Measurements from ENCODE around the gene LRP8.

DNA sequence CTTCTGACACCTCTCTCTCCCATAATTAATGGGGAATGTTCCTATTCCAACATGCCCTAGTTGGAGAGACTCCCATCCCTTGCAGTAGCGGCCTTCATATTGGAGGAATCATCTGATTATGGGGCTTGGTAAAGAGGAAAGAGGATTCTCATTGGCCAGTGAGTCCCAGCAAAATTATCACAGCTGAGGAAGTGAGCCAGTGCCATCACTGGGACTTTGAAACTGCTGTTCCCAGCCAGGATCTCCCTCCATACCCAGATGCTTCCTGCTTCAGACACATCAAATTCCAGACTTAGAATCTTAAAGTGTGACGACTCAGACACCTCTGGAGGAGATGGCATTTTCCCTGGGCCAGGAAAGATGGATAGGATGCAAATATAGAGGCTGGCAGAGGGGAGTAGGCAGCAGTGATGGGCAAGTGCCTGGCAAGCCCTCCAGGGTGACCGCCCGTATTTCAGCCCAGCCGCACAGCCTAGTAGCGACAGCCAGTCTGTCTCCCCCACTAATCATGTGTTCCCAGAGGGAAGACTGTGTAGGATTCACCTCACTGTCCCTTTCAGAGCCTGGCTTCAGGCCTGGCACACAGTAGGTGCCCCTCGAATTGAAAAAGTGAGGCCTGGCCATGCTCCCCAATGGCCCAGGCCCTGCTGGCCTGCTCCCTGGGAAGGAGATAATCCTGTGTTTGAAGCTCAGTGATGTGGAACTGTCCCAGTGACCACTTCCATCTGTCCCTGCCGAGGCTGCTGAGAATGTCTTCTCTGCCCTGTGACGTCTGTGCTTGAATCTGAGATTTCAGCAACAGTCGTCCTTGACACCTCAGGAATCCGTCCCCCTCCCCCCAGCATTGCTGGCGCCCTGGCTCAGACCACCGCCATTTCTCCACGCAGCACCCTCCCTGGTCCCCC is 48.3 kb downstream of the LRP8 start:
- TF ChIP-seq, protein P1, sequence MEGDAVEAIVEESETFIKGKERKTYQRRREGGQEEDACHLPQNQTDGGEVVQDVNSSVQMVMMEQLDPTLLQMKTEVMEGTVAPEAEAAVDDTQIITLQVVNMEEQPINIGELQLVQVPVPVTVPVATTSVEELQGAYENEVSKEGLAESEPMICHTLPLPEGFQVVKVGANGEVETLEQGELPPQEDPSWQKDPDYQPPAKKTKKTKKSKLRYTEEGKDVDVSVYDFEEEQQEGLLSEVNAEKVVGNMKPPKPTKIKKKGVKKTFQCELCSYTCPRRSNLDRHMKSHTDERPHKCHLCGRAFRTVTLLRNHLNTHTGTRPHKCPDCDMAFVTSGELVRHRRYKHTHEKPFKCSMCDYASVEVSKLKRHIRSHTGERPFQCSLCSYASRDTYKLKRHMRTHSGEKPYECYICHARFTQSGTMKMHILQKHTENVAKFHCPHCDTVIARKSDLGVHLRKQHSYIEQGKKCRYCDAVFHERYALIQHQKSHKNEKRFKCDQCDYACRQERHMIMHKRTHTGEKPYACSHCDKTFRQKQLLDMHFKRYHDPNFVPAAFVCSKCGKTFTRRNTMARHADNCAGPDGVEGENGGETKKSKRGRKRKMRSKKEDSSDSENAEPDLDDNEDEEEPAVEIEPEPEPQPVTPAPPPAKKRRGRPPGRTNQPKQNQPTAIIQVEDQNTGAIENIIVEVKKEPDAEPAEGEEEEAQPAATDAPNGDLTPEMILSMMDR (IDR thresholded peaks at IDR 0.05): no peak
- no peak for TF ChIP-seq POLR2AphosphoS5 (IDR thresholded peaks at IDR 0.05; ENCODE audit: low read depth, low read length)
- TF ChIP-seq TCF7L2 (IDR thresholded peaks at IDR 0.05; ENCODE audit: low read depth, low read length): no peak
- TF ChIP-seq SIN3A (IDR thresholded peaks at IDR 0.05; ENCODE audit: borderline replicate concordance, insufficient read depth, low read depth, low read length): no peak
- TF ChIP-seq, protein P2, sequence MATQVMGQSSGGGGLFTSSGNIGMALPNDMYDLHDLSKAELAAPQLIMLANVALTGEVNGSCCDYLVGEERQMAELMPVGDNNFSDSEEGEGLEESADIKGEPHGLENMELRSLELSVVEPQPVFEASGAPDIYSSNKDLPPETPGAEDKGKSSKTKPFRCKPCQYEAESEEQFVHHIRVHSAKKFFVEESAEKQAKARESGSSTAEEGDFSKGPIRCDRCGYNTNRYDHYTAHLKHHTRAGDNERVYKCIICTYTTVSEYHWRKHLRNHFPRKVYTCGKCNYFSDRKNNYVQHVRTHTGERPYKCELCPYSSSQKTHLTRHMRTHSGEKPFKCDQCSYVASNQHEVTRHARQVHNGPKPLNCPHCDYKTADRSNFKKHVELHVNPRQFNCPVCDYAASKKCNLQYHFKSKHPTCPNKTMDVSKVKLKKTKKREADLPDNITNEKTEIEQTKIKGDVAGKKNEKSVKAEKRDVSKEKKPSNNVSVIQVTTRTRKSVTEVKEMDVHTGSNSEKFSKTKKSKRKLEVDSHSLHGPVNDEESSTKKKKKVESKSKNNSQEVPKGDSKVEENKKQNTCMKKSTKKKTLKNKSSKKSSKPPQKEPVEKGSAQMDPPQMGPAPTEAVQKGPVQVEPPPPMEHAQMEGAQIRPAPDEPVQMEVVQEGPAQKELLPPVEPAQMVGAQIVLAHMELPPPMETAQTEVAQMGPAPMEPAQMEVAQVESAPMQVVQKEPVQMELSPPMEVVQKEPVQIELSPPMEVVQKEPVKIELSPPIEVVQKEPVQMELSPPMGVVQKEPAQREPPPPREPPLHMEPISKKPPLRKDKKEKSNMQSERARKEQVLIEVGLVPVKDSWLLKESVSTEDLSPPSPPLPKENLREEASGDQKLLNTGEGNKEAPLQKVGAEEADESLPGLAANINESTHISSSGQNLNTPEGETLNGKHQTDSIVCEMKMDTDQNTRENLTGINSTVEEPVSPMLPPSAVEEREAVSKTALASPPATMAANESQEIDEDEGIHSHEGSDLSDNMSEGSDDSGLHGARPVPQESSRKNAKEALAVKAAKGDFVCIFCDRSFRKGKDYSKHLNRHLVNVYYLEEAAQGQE (IDR thresholded peaks at IDR 0.05; ENCODE audit: insufficient read depth in 1 of 2, low read depth in 2 of 2, low read length in 1 of 2): no peak
